Skeletal muscle tissue (tissue), 4 donors: ENCODE measurements around the gene TSPO. TPM values are rescaled to one million over a fixed set of nuclear protein-coding genes. Genes with fewer than 3 reads are reported as not detected.

Source experiments
- H3K27ac ChIP-seq: one replicate; pipeline ENCODE4 v1.7.0; 2013; ENCODE audit warnings: mild to moderate bottlenecking, low read depth, low read length, inconsistent platforms
- H3K27me3 ChIP-seq, 3 donors: one replicate each; pipeline ENCODE4 v1.7.0; 2013; ENCODE audit warnings: low read length in 3 of 3; ENCODE audit not compliant: control insufficient read depth in 3 of 3, insufficient read depth in 3 of 3
- H3K36me3 ChIP-seq, 3 donors: one replicate each; pipeline ENCODE4 v1.7.0; 2013; ENCODE audit warnings: low read length in 3 of 3; ENCODE audit not compliant: control insufficient read depth in 3 of 3, insufficient read depth in 3 of 3
- H3K4me1 ChIP-seq, 3 donors: one replicate each; pipeline ENCODE4 v1.7.0; 2013; ENCODE audit warnings: low read length in 3 of 3, mild to moderate bottlenecking in 3 of 3; ENCODE audit not compliant: control insufficient read depth in 3 of 3, insufficient read depth in 3 of 3
- H3K4me3 ChIP-seq, 3 donors: one replicate each; pipeline ENCODE4 v1.7.0; 2013; ENCODE audit warnings: low read length in 3 of 3
- H3K9ac ChIP-seq, 3 donors: one replicate each; pipeline ENCODE4 v1.7.0; 2013; ENCODE audit warnings: low read length in 3 of 3, mild to moderate bottlenecking in 3 of 3, moderate library complexity in 2 of 3, low read depth in 1 of 3
- H3K9me3 ChIP-seq, 3 donors: one replicate each; pipeline ENCODE4 v1.7.0; 2013; ENCODE audit warnings: low read length in 3 of 3; ENCODE audit not compliant: control insufficient read depth in 3 of 3
- total RNA-seq: library from RNA; depleted of rRNA; stranded (reverse); fragments of >200 nt; gene quantifications from one replicate; pipeline ENCODE4 v1.2.3, GENCODE V29; 2014
- donor health status: Osteomylitis.

TSPO gene
- total RNA-seq, 1 donor from 2014 or later: 69.4 TPM

GRCh38 chr22:43114958-43115357 lies 36.4 kb upstream of the TSPO start:
- Histone ChIP-seq H3K9me3 (no peaks in the 10 kb centered on the region), H3K9ac (no peak overlapping the region), H3K4me3 (no peak overlapping the region), H3K4me1 (peaks cover 9 to 13% (median 12%) of the 10 kb centered on the region in 3 donors), H3K27me3 (peaks cover 36 to 41% (median 40%) of the 10 kb centered on the region in 3 donors), H3K27ac (no peak overlapping the region), H3K36me3 (no peaks in the 10 kb centered on the region)

- Histone ChIP-seq H3K9me3 (no peaks in the 10 kb centered on the region), H3K27ac (no peak overlapping the region), H3K27me3 (peaks cover 17 to 26% (median 23%) of the 10 kb centered on the region in 3 donors), H3K4me1 (no peaks in the 10 kb centered on the region), H3K36me3 (no peaks in the 10 kb centered on the region), H3K4me3 (no peak overlapping the region), H3K9ac (no peak overlapping the region)
These were observed 34.4 kb upstream of the TSPO start for GRCh38 chr22:43116932-43117331.

GRCh38 chr22:43118024-43118849 lies 33.1 kb upstream of the TSPO start:
- no peak overlapping the region for H3K9ac ChIP-seq
- no peak overlapping the region for H3K4me3 ChIP-seq
- no peak overlapping the region for H3K27ac ChIP-seq
- H3K4me1 ChIP-seq: no peaks in the 10 kb centered on the region
- no peaks in the 10 kb centered on the region for H3K9me3 ChIP-seq
- no peaks in the 10 kb centered on the region for H3K36me3 ChIP-seq
- peaks cover 9 to 18% (median 16%) of the 10 kb centered on the region in 3 donors for H3K27me3 ChIP-seq

- Histone ChIP-seq H3K4me3 (no peak overlapping the region), H3K27me3 (peaks cover 5 to 13% (median 8%) of the 10 kb centered on the region in 3 donors), H3K36me3 (no peaks in the 10 kb centered on the region), H3K4me1 (no peaks in the 10 kb centered on the region), H3K9ac (no peak overlapping the region), H3K9me3 (no peaks in the 10 kb centered on the region), H3K27ac (no peak overlapping the region)
These were observed 32.4 kb upstream of the TSPO start for GRCh38 chr22:43118953-43119458.

- peaks cover 3 to 15% (median 14%) of the 10 kb centered on the region in 3 donors for H3K27me3 ChIP-seq
- peaks cover 4 to 5% (median 4%) of the 10 kb centered on the region in 3 donors for H3K4me1 ChIP-seq
- H3K36me3 ChIP-seq: peaks cover 0 to 3% (median 0%) of the 10 kb centered on the region in 3 donors
- no peak overlapping the region for H3K27ac ChIP-seq
- H3K4me3 ChIP-seq: no peak overlapping the region
- no peak overlapping the region for H3K9ac ChIP-seq
- H3K9me3 ChIP-seq: no peaks in the 10 kb centered on the region
These were observed 24.7 kb upstream of the TSPO start for GRCh38 chr22:43126501-43127165.

GRCh38 chr22:43127166-43127908 lies 24.0 kb upstream of the TSPO start:
- Histone ChIP-seq H3K9me3 (no peaks in the 10 kb centered on the region), H3K4me3 (no peak overlapping the region), H3K27me3 (peaks cover 3 to 15% (median 14%) of the 10 kb centered on the region in 3 donors), H3K4me1 (peaks cover 4 to 8% (median 6%) of the 10 kb centered on the region in 3 donors), H3K9ac (no peak overlapping the region), H3K36me3 (peaks cover 0 to 8% (median 0%) of the 10 kb centered on the region in 3 donors), H3K27ac (no peak overlapping the region)

GRCh38 chr22:43128116-43128515 lies 23.2 kb upstream of the TSPO start:
- Histone ChIP-seq H3K27ac (no peak overlapping the region), H3K36me3 (peaks cover 4 to 16% (median 5%) of the 10 kb centered on the region in 3 donors), H3K9me3 (no peaks in the 10 kb centered on the region), H3K4me3 (no peak overlapping the region), H3K27me3 (peaks cover 3 to 15% (median 14%) of the 10 kb centered on the region in 3 donors), H3K9ac (no peak overlapping the region), H3K4me1 (peaks cover 4 to 8% (median 6%) of the 10 kb centered on the region in 3 donors)

GRCh38 chr22:43128928-43129424 lies 22.4 kb upstream of the TSPO start:
- Histone ChIP-seq H3K9ac (no peak overlapping the region), H3K27me3 (peaks cover 3 to 15% (median 14%) of the 10 kb centered on the region in 3 donors), H3K9me3 (no peaks in the 10 kb centered on the region), H3K4me3 (no peak overlapping the region), H3K27ac (no peak overlapping the region), H3K4me1 (peaks cover 4 to 8% (median 6%) of the 10 kb centered on the region in 3 donors), H3K36me3 (peaks cover 4 to 20% (median 9%) of the 10 kb centered on the region in 3 donors)
